ENCODE measurements around the gene HTRA1.

DNA sequence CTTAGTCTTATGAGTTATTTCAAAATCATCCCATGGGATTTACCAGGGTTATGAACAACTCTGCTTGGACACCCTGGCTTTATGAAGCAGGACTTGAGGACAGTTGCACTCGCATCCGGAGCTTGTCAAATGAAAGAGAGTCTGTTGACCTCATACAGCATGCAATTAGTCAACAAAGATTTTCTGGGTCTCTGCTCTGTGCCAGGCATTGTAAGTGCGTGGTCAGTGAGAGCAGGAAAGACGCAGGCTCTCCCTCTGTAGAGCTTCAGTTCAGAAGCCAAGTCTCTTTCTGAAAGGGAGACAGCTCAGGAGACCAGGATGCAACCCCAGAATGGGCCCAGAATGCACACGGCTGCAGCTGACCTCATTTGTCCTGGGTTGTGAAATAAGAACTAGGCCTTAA lies 53.7 kb downstream of the HTRA1 start:
- TF ChIP-seq, protein P1, sequence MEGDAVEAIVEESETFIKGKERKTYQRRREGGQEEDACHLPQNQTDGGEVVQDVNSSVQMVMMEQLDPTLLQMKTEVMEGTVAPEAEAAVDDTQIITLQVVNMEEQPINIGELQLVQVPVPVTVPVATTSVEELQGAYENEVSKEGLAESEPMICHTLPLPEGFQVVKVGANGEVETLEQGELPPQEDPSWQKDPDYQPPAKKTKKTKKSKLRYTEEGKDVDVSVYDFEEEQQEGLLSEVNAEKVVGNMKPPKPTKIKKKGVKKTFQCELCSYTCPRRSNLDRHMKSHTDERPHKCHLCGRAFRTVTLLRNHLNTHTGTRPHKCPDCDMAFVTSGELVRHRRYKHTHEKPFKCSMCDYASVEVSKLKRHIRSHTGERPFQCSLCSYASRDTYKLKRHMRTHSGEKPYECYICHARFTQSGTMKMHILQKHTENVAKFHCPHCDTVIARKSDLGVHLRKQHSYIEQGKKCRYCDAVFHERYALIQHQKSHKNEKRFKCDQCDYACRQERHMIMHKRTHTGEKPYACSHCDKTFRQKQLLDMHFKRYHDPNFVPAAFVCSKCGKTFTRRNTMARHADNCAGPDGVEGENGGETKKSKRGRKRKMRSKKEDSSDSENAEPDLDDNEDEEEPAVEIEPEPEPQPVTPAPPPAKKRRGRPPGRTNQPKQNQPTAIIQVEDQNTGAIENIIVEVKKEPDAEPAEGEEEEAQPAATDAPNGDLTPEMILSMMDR (IDR thresholded peaks at IDR 0.05 in 4 of 5, conservative IDR thresholded peaks at IDR 0.05 in 1 of 5), result no peak
- no peak for TF ChIP-seq POLR2A (IDR thresholded peaks at IDR 0.05)
